NB4 (cell line): ENCODE data around the gene BRF1.
A peak's percentile ranks its signal among the peaks of the same experiment; 100 is the strongest.
"Not testable (repeated sequence)": the region's sequence is repeated elsewhere in the genome, so short reads cannot be mapped to it uniquely, and the experiment has no call there.

Experiments used
- DNase-seq: peaks from one replicate; pipeline ENCODE4 v3.0.0; 2010; ENCODE audit warnings: low read depth
- H3K4me3 ChIP-seq: one replicate; pipeline ENCODE4 v1.5.1; 2011; ENCODE audit warnings: mild to moderate bottlenecking, low read depth, low read length, moderate library complexity
- CTCF ChIP-seq: IDR thresholded peaks from one replicate; pipeline ENCODE4 v1.5.1; 2012; ENCODE audit warnings: low read depth, low read length
- MAX ChIP-seq: IDR thresholded peaks from 2 replicates; pipeline ENCODE4 v1.6.1; 2011; ENCODE audit warnings: low read depth, low read length
- MYC ChIP-seq: IDR thresholded peaks from 2 replicates; pipeline ENCODE4 v1.6.1; 2011; ENCODE audit warnings: low read depth, low read length
- POLR2A ChIP-seq: IDR thresholded peaks from 2 replicates; pipeline ENCODE4 v1.6.1; 2011; ENCODE audit warnings: mild to moderate bottlenecking; ENCODE audit not compliant: insufficient read length; ENCODE audit errors: extremely low read depth

The BRF1 gene

GRCh38 chr14:105294142-105294597 lies 6.6 kb downstream of the BRF1 start:
- H3K4me3 ChIP-seq = no peak overlapping the region
- TF ChIP-seq POLR2A (no peak), MYC (no peak), MAX (no peak), CTCF (no peak)
- DNase-seq = peak; percentile 22

- peak; percentile 61 for DNase-seq
- TF ChIP-seq MAX = peak; percentile 18; the same call in 1 of the 2 replicates
- no peak for TF ChIP-seq POLR2A
- TF ChIP-seq CTCF = no peak
- TF ChIP-seq MYC = no peak
- no peak overlapping the region for H3K4me3 ChIP-seq
Measured at GRCh38 chr14:105292826-105293711, 7.7 kb downstream of the BRF1 start.

- peak; percentile 34 for DNase-seq
- TF ChIP-seq POLR2A (no peak), CTCF (no peak)
- no peak overlapping the region for H3K4me3 ChIP-seq
Measured at GRCh38 chr14:105290621-105291346, 10.0 kb downstream of the BRF1 start.

- not testable (repeated sequence) for H3K4me3 ChIP-seq, DNase-seq
Measured at GRCh38 chr14:105288936-105289335, 11.9 kb downstream of the BRF1 start.

- no peak for DNase-seq
Measured at GRCh38 chr14:105287249-105288102, 13.3 kb downstream of the BRF1 start.

More at GRCh38 chr14:105287249-105288102, 13.3 kb downstream of the BRF1 start:
- H3K4me3 ChIP-seq = no peak overlapping the region
- TF ChIP-seq CTCF (no peak), MAX (no peak), MYC (no peak), POLR2A (no peak)
